HL-60/S4 (cell line): ENCODE results near the gene MRPS7.
"Not testable (repeated sequence)": the region's sequence is repeated elsewhere in the genome, so short reads cannot be mapped to it uniquely, and the experiment has no call there.

Experiments
- in situ Hi-C: fragments of 300-500 bp; cut with MboI; formaldehyde crosslinking; loops from 2 replicates; pipeline ENCODE4 v1.14.3; 2022; ENCODE audit warnings: low sequenced_read_pairs

MRPS7 gene

GRCh38 chr17:75270966-75271232 is 9.2 kb downstream of the MRPS7 start, which contains the start of gene MIF4GD:
TSS of gene MIF4GD (minus strand) at chr17:75271231. CDS start at chr17:75270195, 1,036 bp downstream.
- in situ Hi-C loops: no loop called here

DNA sequence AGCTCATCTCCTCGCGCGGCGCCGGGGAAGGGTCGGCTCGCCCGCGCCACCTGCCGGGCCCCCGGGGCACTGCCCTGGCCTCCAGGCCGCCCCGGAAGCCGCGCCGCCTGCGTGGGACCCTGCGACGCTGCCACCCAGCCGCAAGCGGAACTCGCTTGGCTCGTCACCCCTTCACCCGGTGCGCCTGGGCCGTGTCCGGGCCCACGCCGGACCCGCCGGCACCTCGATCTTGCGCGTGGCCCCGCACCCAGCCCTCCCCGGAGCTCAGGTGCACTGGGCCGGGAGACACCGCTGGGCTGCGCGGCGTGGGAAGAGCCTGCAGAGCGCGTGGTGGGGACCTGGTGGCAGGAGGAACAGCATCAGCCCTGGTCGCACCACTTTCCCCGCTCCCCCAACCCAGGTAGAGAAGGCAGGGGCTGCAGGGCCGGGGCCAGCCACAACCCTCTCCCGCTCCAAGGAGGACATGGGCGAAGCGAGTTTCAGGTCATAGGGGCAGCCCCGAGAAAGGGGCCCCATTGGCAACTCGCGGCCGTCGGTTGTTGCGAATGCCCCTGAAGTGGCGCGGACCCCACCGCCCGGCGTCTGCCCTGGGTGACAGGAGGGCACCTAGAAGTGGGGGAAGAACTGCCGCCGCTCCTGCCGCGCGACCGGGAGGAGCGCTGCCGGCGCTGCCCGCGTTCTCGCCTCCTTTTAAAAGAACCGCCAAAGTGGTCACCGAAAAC is 9.7 kb downstream of the MRPS7 start:
- in situ Hi-C loops: no loop called here

GRCh38 chr17:75271955-75272847 is 10.5 kb downstream of the MRPS7 start:
- in situ Hi-C loops: no loop called here

DNA sequence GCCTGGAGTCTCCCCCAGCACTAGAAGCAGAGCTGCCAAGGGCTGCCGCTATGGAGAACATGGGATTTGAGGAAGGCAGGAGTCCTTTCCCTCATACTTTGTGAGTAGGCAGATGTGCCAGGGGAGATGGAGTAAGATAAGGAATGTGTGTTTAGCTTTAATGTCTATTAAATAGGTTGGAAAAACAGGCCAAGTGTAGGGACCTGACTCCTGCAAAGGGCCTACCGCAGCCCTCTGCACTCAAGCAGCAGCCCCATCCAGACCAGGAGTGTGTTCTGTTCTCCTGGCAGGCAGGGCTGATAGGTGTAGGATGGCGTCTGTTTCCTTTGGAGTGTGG is 11.1 kb downstream of the MRPS7 start:
- in situ Hi-C loops: no loop called here

GRCh38 chr17:75273977-75274708 is 12.5 kb downstream of the MRPS7 start:
- in situ Hi-C loops: no loop called here

DNA sequence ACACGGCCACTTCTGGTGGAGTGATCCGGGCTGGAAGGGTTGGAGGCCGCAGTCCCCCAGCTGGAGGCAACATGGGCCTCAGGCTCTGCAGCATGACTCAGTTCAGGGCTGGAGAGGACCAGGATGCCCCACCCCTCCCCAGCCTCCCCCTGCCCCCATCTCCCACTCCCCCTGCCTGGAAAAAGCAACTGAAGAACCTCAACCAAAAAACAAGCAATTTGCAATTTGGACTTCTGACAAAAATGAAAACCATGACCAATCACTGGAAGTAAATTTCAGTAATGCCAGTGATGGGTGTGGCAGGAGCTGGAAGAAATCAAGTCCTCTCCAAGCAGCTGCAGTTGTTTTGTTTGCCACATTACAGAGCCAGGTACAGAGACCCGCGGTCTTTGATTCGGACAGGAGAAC is 16.0 kb downstream of the MRPS7 start:
- in situ Hi-C loops: no loop called here

- in situ Hi-C loops: not testable (repeated sequence)
These were observed 18.5 kb downstream of the MRPS7 start for GRCh38 chr17:75280189-75280588.

GRCh38 chr17:75285123-75285522 is 23.4 kb downstream of the MRPS7 start:
- in situ Hi-C loops: no loop called here

DNA sequence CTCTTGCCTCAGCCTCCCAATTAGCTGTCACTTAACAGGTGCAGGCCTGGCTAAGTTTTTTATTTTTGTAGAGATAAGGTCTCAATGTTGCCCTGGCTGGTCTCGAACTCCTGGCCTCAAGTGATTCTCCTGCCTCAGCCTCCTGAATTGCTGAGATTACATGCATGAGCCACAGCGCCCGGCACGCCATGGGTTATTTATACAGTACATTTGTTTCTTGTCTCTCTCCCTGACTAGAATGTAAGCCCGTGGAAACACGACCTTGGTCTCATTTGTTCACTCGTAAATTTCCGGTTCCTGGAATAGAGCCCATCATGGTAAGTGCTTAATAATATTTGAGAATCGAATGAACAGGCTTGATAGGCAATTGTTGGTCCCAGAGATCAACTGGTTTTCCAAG is 25.5 kb downstream of the MRPS7 start:
- in situ Hi-C loops: no loop called here

DNA sequence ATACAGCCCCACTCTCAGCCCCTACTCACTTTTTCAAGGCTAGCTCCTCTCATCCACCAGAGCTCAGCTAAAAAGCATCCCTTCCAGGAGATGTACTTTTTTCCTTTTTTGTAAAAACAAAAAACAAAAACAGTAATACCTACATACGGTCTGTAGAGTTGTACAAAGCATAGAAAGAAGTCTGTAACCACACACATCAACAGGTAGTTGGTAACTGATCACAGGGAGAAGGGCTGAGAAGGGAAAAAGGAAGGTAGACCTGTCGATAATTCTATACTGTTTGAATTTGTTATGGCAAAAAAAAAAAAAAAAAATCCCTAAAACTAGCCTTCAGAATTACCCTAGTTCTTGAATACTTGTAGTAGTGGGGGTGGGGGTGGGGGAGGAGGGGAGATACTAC is 26.7 kb downstream of the MRPS7 start:
- in situ Hi-C loops: no loop called here

DNA sequence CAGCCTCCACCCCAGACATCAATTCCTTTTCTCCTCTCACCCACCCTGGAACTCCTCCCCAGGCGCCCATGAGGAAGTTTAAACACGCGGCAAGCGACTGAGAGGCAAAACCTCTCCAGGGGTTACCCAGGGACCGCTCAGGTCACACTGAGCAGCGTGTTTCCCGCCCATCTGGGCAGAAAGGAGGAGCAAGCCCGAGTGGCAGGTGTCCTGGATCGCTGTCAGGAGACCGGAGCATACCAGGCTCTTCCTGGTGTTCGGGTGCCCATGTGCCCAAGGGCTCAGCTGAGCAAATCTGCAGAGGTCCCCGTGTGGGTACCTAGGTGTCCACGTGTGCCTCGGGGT is 27.1 kb downstream of the MRPS7 start:
- in situ Hi-C loops: no loop called here

DNA sequence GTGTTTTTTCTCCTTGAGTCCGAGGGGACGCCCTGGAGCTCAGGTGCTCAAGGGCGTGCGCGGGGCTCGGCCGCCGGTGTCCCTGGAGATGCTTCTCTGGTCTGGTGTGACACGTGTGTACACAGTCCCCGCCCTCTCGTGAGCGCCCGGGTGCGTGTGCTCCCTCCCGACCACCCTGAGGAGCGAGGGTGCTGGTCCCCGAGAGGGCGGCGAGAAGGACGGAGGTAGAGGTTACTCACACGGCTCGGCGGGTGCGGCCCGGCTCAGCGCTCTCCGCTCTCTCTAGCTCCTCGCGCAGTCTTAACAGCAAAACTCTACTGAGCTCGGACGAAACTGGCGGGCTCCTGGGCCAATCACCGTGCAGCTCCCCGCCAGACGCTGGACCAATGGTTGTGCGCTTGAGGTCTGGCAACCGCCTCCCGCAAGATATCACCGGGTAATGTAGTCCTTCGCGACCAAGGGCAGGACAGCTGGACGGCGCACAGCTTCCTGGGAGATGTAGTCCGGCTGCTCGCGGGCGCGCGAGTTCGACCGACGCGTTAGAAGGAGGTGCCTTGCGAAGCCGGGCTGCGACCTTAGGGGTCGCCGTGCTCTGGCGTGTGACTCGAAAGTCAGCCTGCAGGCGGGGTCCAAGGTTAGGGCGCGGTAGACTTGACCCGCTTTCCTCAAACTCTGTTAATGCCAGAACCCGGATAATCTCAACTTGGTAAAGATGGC is 27.6 kb downstream of the MRPS7 start, which contains the start of gene SLC25A19:
Gene SLC25A19 (minus strand): TSS at position 319 of the 717 bp plus-strand sequence. CDS start 2,669 bp downstream, outside the sequence.
- in situ Hi-C loops: no loop called here

DNA sequence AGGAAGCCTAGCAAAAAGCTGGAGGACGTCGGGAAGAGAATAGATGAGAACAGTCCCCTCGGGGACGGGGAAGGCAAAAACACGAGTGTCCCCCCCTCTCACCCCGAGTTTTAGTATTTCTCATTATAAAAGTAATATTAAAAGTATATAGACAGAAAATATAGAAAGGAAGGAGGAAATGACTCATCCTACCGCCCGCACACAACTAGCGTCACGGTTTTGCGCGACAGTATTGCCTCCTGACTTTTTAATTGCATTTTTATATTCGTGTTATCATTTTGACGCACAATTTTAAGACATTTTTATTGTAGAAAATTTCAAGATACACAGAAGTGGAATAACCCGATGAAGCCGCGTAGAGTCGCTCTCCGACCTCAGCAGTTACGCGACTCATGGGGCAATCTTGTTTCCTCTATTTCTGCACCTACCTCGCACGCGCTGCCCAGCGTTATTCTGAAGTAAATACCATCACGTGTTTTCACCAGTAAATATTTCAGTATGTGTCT is 28.2 kb downstream of the MRPS7 start:
- in situ Hi-C loops: loop anchor here (5.0 to 10.0 kb wide), 2 partner anchors 65 to 122 kb away; no protein-coding TSS in a partner anchor

- in situ Hi-C loops: loop anchor here (5.0 to 10.0 kb wide), 2 partner anchors 62 to 119 kb away; no protein-coding TSS in a partner anchor
These were observed 31.2 kb downstream of the MRPS7 start for GRCh38 chr17:75292810-75293448.

DNA sequence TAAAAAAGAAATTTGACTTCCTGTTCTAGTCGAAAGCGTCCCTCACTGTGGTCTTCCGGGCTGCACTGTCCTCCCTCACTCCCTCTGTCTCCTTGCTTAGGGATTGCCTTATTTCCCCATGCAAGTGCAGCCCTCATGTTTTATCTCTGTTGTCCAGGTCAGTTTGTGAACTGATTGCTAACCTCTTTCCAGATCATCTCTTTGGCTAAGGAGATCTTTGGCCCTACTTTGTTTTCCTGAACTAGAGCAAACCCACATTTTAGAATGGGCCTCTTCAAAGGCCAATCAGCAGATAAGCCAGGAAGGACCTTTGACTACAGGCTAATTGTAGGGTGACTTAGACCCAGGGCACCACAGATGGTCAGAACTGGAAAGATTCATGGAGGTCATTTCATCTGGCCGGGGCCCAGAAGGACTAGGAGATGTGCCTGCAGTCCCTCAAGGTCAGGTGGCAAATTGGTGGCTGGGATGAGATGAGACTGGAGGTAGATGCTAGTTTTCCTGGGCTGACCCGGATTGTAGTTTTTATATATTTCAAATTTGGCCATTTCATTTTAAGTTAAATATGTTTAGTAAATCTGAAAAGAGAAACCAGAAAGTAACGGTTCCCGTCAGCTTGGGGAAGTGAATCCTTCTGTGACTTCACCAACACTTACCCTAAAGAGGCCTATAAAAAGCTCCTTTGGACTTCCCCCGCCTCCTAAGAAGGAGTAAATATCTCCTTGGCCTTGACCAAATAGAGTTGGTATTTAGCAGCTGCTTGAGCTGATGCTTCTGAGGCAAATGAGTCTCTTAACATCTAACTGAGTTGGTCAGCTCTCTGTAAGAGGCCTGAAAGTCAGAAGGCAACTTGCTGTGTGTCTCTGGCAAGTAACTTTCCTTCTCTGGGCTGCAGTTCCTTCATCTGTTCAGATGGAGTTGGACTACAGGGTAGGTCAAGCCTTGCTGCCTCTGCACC is 33.8 kb downstream of the MRPS7 start:
- in situ Hi-C loops: loop anchor here (10.0 kb wide), 1 partner anchor 59 kb away; no protein-coding TSS in a partner anchor

GRCh38 chr17:75300280-75300679 is 38.6 kb downstream of the MRPS7 start:
- in situ Hi-C loops: loop anchor here (10.0 kb wide), 1 partner anchor 215 kb away; the partner anchor contains the start of genes CASKIN2 and TSEN54

GRCh38 chr17:75301049-75301448 is 39.4 kb downstream of the MRPS7 start:
- in situ Hi-C loops: loop anchor here (10.0 kb wide), 1 partner anchor 214 kb away; the partner anchor contains the start of genes CASKIN2 and TSEN54

DNA sequence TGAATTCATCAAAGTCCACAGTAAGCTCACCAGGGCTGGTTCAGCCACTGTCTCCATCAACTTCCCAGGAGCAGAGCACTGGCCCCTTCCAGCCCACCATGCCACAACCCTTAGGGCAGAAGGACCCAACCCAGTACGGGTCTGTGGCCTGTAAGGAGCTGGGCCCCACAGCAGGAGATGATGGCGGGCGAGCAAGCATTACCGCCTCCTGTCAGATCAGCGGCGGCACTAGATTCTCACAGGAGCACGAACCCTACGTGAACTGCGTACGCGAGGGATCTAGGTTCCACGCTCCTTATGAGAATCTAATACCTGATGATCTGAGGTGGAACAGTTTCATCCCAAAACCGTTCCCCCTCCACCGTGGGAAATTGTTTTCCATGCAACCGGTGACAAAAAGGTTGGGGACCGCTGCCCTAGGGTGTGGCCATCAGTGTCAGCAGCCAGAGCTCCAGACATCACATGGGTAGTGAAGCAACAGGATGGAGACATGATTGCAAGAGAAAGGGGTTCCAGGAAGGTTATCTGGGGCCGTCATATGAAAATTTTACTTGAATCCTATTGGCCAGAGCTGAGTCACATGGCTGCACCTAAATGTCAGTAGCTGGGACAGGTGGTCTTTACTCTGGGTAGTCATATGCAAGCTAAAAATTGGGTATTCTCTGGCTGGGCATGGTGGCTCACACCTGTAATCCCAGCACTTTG is 40.0 kb downstream of the MRPS7 start:
- in situ Hi-C loops: loop anchor here (10.0 kb wide), 1 partner anchor 213 kb away; the partner anchor contains the start of genes CASKIN2 and TSEN54
